ENCODE data around the gene TTYH3.
A peak's percentile ranks its signal among the peaks of the same experiment; 100 is the strongest.

Gene TTYH3

GRCh38 chr7:2649991-2650390 lies 18.2 kb downstream of the TTYH3 start:
- DNase-seq, result no peak

- no peak for DNase-seq
Observed at GRCh38 chr7:2650451-2650850, 18.7 kb downstream of the TTYH3 start.

- no peak for DNase-seq
Observed at GRCh38 chr7:2651336-2651735, 19.6 kb downstream of the TTYH3 start.

- no peak for DNase-seq
Observed at GRCh38 chr7:2651847-2652735, 20.3 kb downstream of the TTYH3 start.

- no peak for DNase-seq
Observed at GRCh38 chr7:2652736-2653060, 20.9 kb downstream of the TTYH3 start.

GRCh38 chr7:2654059-2654458 lies 22.3 kb downstream of the TTYH3 start:
- peak in 2 of 3 experiments; percentile 30 to 38 for DNase-seq

- DNase-seq, result no peak
Observed at GRCh38 chr7:2655870-2656614, 24.3 kb downstream of the TTYH3 start.

- no peak for DNase-seq
Observed at GRCh38 chr7:2657208-2657607, 25.4 kb downstream of the TTYH3 start.

GRCh38 chr7:2657920-2658671 lies 26.3 kb downstream of the TTYH3 start:
- DNase-seq, result no peak

GRCh38 chr7:2658941-2659340 lies 27.2 kb downstream of the TTYH3 start:
- DNase-seq, result no peak

- no peak for DNase-seq
Observed at GRCh38 chr7:2659556-2660358, 28.0 kb downstream of the TTYH3 start.

GRCh38 chr7:2660359-2661095 lies 28.7 kb downstream of the TTYH3 start:
- no peak for DNase-seq

- DNase-seq, result no peak
Observed at GRCh38 chr7:2661096-2661449, 29.3 kb downstream of the TTYH3 start.

- no peak for DNase-seq
Observed at GRCh38 chr7:2661602-2662272, 30.0 kb downstream of the TTYH3 start.

GRCh38 chr7:2662273-2663120 lies 30.7 kb downstream of the TTYH3 start:
- DNase-seq, result no peak

- no peak for DNase-seq
Observed at GRCh38 chr7:2663121-2663886, 31.5 kb downstream of the TTYH3 start.

GRCh38 chr7:2663960-2664359 lies 32.2 kb downstream of the TTYH3 start:
- no peak for DNase-seq

GRCh38 chr7:2665359-2665791 lies 33.6 kb downstream of the TTYH3 start:
- peak in 2 of 3 experiments; percentile 4 to 23 for DNase-seq

GRCh38 chr7:2666155-2666554 lies 34.4 kb downstream of the TTYH3 start:
- DNase-seq, result no peak
